ENCODE data around the gene SLC43A2.

The SLC43A2 gene

DNA sequence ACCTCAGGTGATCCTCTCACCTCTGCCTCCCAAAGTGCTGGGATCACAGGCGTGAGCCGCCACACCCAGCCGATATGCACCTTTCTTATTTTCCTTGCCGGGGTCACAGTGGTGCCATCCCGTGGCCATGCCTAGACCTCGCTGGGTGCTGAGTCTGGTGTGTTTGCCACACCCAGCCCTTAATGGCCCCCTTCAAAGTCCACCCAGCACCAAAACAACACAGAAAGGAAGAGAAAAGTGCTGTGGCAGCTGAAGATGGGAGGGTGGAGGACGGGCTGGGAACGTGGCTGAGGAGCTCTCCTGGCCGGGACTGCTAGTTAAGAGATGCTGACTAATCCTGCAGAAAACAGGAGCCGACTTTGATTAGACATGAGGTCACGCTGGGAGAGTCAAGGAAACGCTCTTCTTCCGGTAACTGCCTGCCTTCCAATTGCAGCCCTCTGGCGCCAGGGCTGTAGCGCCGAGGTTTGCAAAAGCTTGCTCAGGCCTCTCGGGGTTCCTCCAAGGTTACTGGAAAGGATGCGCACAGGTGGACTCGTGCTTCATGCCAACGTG, 10.9 kb downstream of the SLC43A2 start:
- peaks cover 70% of the 10 kb centered on the region for H3K36me3 ChIP-seq (ENCODE audit: insufficient read depth, low read length)
- DNase-seq: no peak
- H3K4me2 ChIP-seq (ENCODE audit: insufficient read depth, low read length): no peak overlapping the region

DNA sequence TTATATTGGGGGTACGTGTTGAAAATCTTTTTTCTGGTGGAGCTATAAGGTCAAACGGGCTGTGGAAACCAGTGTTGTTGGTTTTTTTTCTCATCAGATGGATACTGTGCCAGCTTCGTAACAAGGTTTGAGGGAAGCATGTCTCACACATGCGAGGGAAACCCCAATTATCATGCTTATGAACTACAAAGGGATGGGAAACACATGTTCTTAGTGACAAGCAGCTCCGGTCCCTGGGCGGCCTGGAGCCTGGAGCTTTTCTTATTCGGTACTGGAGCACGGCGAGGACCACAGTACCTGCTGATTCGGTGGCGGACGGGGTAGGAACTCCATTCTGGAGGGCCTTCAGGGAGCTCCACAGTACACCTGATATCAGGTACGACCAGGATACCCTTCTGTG, 12.5 kb downstream of the SLC43A2 start:
- Histone ChIP-seq H3K9ac (ENCODE audit: low read depth, low read length) (no peak overlapping the region), H3K36me3 (ENCODE audit: insufficient read depth, low read length) (peaks cover 77% of the 10 kb centered on the region), H3K4me3 (ENCODE audit: low read depth in 1 of 2, low read length in 2 of 2) (no peak overlapping the region), H3K27me3 (ENCODE audit: insufficient read depth, low read length, poor library complexity) (no peaks in the 10 kb centered on the region), H3K27ac (ENCODE audit: low read length) (no peak overlapping the region), H4K20me1 (ENCODE audit: insufficient read depth, low read length) (no peaks in the 10 kb centered on the region), H3K4me2 (ENCODE audit: insufficient read depth, low read length) (no peak overlapping the region), H2AFZ (ENCODE audit: low read depth, low read length) (no peak overlapping the region), H3K79me2 (ENCODE audit: insufficient read depth, low read length) (peaks cover 17% of the 10 kb centered on the region), H3K4me1 (ENCODE audit: insufficient read depth, low read length) (no peaks in the 10 kb centered on the region), H3K9me3 (ENCODE audit: insufficient read depth, low read length, severe bottlenecking) (no peaks in the 10 kb centered on the region)
- no peak for TF ChIP-seq EZH2 (IDR thresholded peaks at IDR 0.05; ENCODE audit: borderline replicate concordance, low read depth, low read length, severe bottlenecking)
- TF ChIP-seq, protein P1, sequence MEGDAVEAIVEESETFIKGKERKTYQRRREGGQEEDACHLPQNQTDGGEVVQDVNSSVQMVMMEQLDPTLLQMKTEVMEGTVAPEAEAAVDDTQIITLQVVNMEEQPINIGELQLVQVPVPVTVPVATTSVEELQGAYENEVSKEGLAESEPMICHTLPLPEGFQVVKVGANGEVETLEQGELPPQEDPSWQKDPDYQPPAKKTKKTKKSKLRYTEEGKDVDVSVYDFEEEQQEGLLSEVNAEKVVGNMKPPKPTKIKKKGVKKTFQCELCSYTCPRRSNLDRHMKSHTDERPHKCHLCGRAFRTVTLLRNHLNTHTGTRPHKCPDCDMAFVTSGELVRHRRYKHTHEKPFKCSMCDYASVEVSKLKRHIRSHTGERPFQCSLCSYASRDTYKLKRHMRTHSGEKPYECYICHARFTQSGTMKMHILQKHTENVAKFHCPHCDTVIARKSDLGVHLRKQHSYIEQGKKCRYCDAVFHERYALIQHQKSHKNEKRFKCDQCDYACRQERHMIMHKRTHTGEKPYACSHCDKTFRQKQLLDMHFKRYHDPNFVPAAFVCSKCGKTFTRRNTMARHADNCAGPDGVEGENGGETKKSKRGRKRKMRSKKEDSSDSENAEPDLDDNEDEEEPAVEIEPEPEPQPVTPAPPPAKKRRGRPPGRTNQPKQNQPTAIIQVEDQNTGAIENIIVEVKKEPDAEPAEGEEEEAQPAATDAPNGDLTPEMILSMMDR (IDR thresholded peaks at IDR 0.05; ENCODE audit: borderline replicate concordance, extremely low read depth, low read length, poor library complexity, severe bottlenecking): no peak
- DNase-seq: no peak
- ATAC-seq (ENCODE audit: insufficient read depth, low read depth): no peak

More for the DNA sequence above, 10.9 kb downstream of the SLC43A2 start:
- Histone ChIP-seq H3K9me3 (ENCODE audit: insufficient read depth, low read length, severe bottlenecking) (no peaks in the 10 kb centered on the region), H3K27me3 (ENCODE audit: insufficient read depth, low read length, poor library complexity) (no peaks in the 10 kb centered on the region), H3K4me1 (ENCODE audit: insufficient read depth, low read length) (no peaks in the 10 kb centered on the region), H3K27ac (ENCODE audit: low read length) (peak overlapping the region; percentile 36), H3K9ac (ENCODE audit: low read depth, low read length) (no peak overlapping the region), H4K20me1 (ENCODE audit: insufficient read depth, low read length) (no peaks in the 10 kb centered on the region), H2AFZ (ENCODE audit: low read depth, low read length) (no peak overlapping the region), H3K4me3 (ENCODE audit: low read depth in 1 of 2, low read length in 2 of 2) (no peak overlapping the region), H3K79me2 (ENCODE audit: insufficient read depth, low read length) (peaks cover 23% of the 10 kb centered on the region)
- no peak for ATAC-seq (ENCODE audit: insufficient read depth, low read depth)
- TF ChIP-seq EZH2 (IDR thresholded peaks at IDR 0.05; ENCODE audit: borderline replicate concordance, low read depth, low read length, severe bottlenecking): no peak
- TF ChIP-seq, protein P1 (IDR thresholded peaks at IDR 0.05; ENCODE audit: borderline replicate concordance, extremely low read depth, low read length, poor library complexity, severe bottlenecking): no peak

DNA sequence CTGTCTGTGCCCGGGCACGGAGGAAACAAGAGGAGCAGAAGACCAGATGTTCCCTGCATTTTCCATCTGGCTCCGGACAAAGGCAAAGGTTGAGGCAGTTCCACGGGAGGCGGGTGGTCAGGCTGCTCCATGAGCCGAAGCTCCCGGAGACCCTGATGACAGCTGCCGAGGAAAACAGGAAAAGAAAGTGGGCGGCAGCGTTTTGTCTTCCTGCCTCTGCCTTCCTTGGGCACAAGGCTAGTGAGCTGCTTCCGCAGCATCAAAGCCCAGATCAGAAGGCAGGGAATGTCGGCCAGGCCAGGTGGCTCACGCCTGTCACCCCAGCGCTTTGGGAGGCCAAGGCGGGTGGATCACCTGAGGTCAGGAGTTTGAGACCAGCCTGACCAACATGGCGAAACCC, 16.2 kb downstream of the SLC43A2 start:
- Histone ChIP-seq H3K79me2 (ENCODE audit: insufficient read depth, low read length) (no peaks in the 10 kb centered on the region), H3K27me3 (ENCODE audit: insufficient read depth, low read length, poor library complexity) (no peaks in the 10 kb centered on the region), H4K20me1 (ENCODE audit: insufficient read depth, low read length) (no peaks in the 10 kb centered on the region), H3K9ac (ENCODE audit: low read depth, low read length) (no peak overlapping the region), H3K4me1 (ENCODE audit: insufficient read depth, low read length) (no peaks in the 10 kb centered on the region), H2AFZ (ENCODE audit: low read depth, low read length) (no peak overlapping the region), H3K4me3 (ENCODE audit: low read depth in 1 of 2, low read length in 2 of 2) (no peak overlapping the region), H3K27ac (ENCODE audit: low read length) (no peak overlapping the region), H3K9me3 (ENCODE audit: insufficient read depth, low read length, severe bottlenecking) (no peaks in the 10 kb centered on the region), H3K4me2 (ENCODE audit: insufficient read depth, low read length) (no peak overlapping the region), H3K36me3 (ENCODE audit: insufficient read depth, low read length) (peaks cover 60% of the 10 kb centered on the region)
- no peak for ATAC-seq (ENCODE audit: insufficient read depth, low read depth)
- DNase-seq: no peak
- TF ChIP-seq EZH2 (IDR thresholded peaks at IDR 0.05; ENCODE audit: borderline replicate concordance, low read depth, low read length, severe bottlenecking): no peak
- TF ChIP-seq, protein P1 (IDR thresholded peaks at IDR 0.05; ENCODE audit: borderline replicate concordance, extremely low read depth, low read length, poor library complexity, severe bottlenecking): no peak

Measured in DND-41 (cell line).